Heart right ventricle (tissue), 16 donors: ENCODE measurements around the gene SLIT1. TPM values are rescaled to one million over a fixed set of nuclear protein-coding genes. Genes with fewer than 3 reads are reported as not detected.
"Not testable (repeated sequence)": the region's sequence is repeated elsewhere in the genome, so short reads cannot be mapped to it uniquely, and the experiment has no call there.

Source experiments
- ATAC-seq, 8 donors: fragments of 200-7000 bp; cut with Tn5 transposase; one replicate each; pipeline ENCODE4 v1.9.1; 2020; ENCODE audit warnings: mild to moderate bottlenecking in 8 of 8, moderate library complexity in 8 of 8, moderate number of reproducible peaks in 1 of 8
- DNase-seq, 2 donors: peaks; one replicate each; pipeline ENCODE4 v3.0.0-alpha.2; 2020
- H3K27ac ChIP-seq, 10 donors: fragments of 200-600 bp; sonication (generic) in 2 of 10; one replicate each; pipeline versions ENCODE4 v1.5.0 to v1.8.0; 2020 to 2022; ENCODE audit warnings: mild to moderate bottlenecking in 3 of 10
- H3K27me3 ChIP-seq, 7 donors: fragments of 200-600 bp; one replicate each; pipeline ENCODE4 v1.8.0; 2021 to 2022; ENCODE audit warnings: mild to moderate bottlenecking in 2 of 7
- H3K36me3 ChIP-seq, 9 donors: fragments of 200-600 bp; sonication (generic) in 1 of 9; one replicate each; pipeline versions ENCODE4 v1.5.0 to v1.8.0; 2020 to 2022; ENCODE audit warnings: mild to moderate bottlenecking in 2 of 9
- H3K4me1 ChIP-seq, 9 donors: fragments of 200-600 bp; sonication (generic) in 1 of 9; one replicate each; pipeline versions ENCODE4 v1.5.0 to v1.8.0; 2020 to 2022; ENCODE audit warnings: mild to moderate bottlenecking in 4 of 9
- H3K4me3 ChIP-seq, 10 donors: fragments of 200-600 bp; sonication (generic) in 2 of 10; one replicate each; pipeline versions ENCODE4 v1.5.0 to v1.8.0; 2020 to 2022; ENCODE audit warnings: mild to moderate bottlenecking in 7 of 10, moderate library complexity in 2 of 10
- H3K9me3 ChIP-seq, 11 donors: fragments of 200-600 bp in 10 of 11; sonication (generic) in 2 of 11; one replicate each; pipeline versions ENCODE4 v1.5.0 to v1.8.0; 2013 to 2022; ENCODE audit warnings: mild to moderate bottlenecking in 2 of 11, control low read depth in 1 of 11, moderate library complexity in 1 of 11
- WGBS, 2 donors: extraction: QIAGEN DNeasy Blood & Tissue Kit; methylation state at CpG; one replicate each; pipeline ENCODE4 v1.1.7; 2013; ENCODE audit warnings: inconsistent platforms in 1 of 2; 5-methylcytosine and 5-hydroxymethylcytosine counted together
- intact Hi-C, 10 donors: fragments of 100-400 bp; cut with DNase I; formaldehyde crosslinking; loops; one replicate each; pipeline versions ENCODE4 v1.11.1 to v1.14.2; 2022
- polyA plus RNA-seq, 2 donors: library from polyadenylated mRNA; stranded (reverse); fragments of 200-250 nt; gene quantifications; one replicate each; pipeline ENCODE4 v1.2.3, GENCODE V29; 2013
- total RNA-seq, 10 donors: library from RNA; stranded (reverse); fragmentation: NEBNext Ultra II Directional in 3 of 10; extraction: Animal tissue kit (Norgen Biotek cat#: 25700) in 3 of 10; gene quantifications; one replicate each; pipeline versions ENCODE4 v1.2.1 to v1.2.4, GENCODE V29; 2021 to 2023
- TF ChIP-seq, protein P1 (sequence below), 9 donors: fragments of 200-600 bp; sonication (generic) in 2 of 9; IDR thresholded peaks; one replicate each; pipeline versions ENCODE4 v1.5.0 to v1.8.0; 2021 to 2022; ENCODE audit warnings: antibody characterized with exemption in 9 of 9, mild to moderate bottlenecking in 5 of 9, moderate library complexity in 1 of 9
- donor health status: Arrhythmogenic right ventricular cardiomyopathy.
- donor health status: ischemic (EF 13 %, LVEDD 7.1; RV severe dilation, severe dysfunction).
- donor health status: healthy with polysubstance abuse.
- donor health status: DM: no; HTN: yes; CAD: no.
- donor health status: DM: no; HTN: no; CAD: no.
- donor health status: ischemic (EF 25% LVEDD 6.9; RV normal size, moderate dysfunction).
- donor health status: ischemic (EF 25% LVEDD 5.7; RV mildly dilated, moderate dysfunction).
- donor health status: healthy.
- donor health status: DM: yes; HTN: yes; CAD: no.
- donor health status: Ischemic cardiomyopathy.
- donor health status: ischemic (EF 35%, LVEDD 5.7; RV mildly dilated, moderate dysfunction).
- donor health status: nonischemic (EF 11% LVEDD 7.7; RV severe dilation, severe dysfunction).
- donor health status: DM: yes; HTN: yes; CAD: no.
- donor health status: PGD.
- donor health status: ischemic (EF 29% LVEDD 5.4; RV normal size, mild dysfunction).
- donor health status: nonischemic (EF 23%, LVEDD 6.1; RV moderate dilation, normal function).

SLIT1 gene
- total and polyA plus RNA-seq, 12 donors: 0.04 to 0.31 (median 0.13) TPM; not detected in 1

DNA sequence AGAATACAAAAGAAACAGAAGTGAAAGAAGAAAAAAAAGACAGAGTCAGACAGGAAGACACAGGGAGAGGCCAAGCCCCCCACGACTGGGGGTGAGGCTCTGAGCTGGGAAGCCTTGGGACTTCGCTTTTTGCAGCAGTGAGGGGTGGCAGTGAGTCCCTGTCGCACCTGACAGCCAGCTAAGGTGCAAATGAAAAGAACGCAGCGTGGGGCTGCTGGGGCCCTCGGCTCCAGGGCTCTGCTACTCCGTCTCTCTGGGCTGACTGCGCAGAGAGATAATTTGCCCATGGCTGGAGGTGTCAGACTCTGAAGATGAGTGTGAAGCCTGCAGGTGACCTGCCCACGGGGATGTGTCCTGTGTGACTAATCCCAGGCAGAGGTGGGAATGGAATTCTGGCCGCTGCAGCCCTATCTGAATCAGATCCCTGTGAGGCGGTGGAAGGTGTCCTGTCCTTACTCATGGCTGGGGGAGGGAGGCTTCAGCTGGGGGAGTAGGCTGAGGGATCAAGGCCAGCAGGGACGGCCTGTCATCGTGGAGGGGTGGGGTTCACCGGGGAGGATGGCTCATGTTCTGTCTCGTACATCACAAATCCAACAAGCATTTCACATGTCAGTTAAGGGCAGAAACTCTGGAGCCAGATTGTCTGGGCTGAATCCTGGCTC lies 96.4 kb downstream of the SLIT1 start:
- intact Hi-C loops: no loop called here
- TF ChIP-seq, protein P1, sequence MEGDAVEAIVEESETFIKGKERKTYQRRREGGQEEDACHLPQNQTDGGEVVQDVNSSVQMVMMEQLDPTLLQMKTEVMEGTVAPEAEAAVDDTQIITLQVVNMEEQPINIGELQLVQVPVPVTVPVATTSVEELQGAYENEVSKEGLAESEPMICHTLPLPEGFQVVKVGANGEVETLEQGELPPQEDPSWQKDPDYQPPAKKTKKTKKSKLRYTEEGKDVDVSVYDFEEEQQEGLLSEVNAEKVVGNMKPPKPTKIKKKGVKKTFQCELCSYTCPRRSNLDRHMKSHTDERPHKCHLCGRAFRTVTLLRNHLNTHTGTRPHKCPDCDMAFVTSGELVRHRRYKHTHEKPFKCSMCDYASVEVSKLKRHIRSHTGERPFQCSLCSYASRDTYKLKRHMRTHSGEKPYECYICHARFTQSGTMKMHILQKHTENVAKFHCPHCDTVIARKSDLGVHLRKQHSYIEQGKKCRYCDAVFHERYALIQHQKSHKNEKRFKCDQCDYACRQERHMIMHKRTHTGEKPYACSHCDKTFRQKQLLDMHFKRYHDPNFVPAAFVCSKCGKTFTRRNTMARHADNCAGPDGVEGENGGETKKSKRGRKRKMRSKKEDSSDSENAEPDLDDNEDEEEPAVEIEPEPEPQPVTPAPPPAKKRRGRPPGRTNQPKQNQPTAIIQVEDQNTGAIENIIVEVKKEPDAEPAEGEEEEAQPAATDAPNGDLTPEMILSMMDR (IDR thresholded peaks at IDR 0.05): no peak
- H3K27ac ChIP-seq: no peak overlapping the region
- H3K27me3 ChIP-seq: peaks cover 0 to 24% (median 4%) of the 10 kb centered on the region in 7 donors
- H3K9me3 ChIP-seq: peaks cover 0 to 5% (median 0%) of the 10 kb centered on the region in 11 donors
- no peaks in the 10 kb centered on the region for H3K4me1 ChIP-seq
- WGBS, 2 donors: 41 to 44% methylated on average over 15 of the region's 15 CpGs
- no peak for ATAC-seq
- no peaks in the 10 kb centered on the region for H3K36me3 ChIP-seq
- H3K4me3 ChIP-seq: no peak overlapping the region
- no peak for DNase-seq

GRCh38 chr10:97087296-97087695 lies 98.5 kb downstream of the SLIT1 start:
- Histone ChIP-seq H3K27ac (no peak overlapping the region), H3K9me3 (no peaks in the 10 kb centered on the region), H3K4me3 (no peak overlapping the region), H3K36me3 (no peaks in the 10 kb centered on the region), H3K27me3 (peaks cover 0 to 24% (median 4%) of the 10 kb centered on the region in 7 donors), H3K4me1 (no peaks in the 10 kb centered on the region)
- DNase-seq (no peak), ATAC-seq (no peak)
- intact Hi-C loops: no loop called here
- 54 to 63% methylated on average over 9 of the region's 9 CpGs for WGBS, 2 donors
- TF ChIP-seq, protein P1 (IDR thresholded peaks at IDR 0.05): no peak

- no peak overlapping the region for H3K27ac ChIP-seq
- DNase-seq (no peak), ATAC-seq (no peak)
- H3K27me3 ChIP-seq: peaks cover 0 to 24% (median 4%) of the 10 kb centered on the region in 7 donors
- WGBS, 2 donors: 84 to 93% methylated on average over 1 of the region's 1 CpG
- H3K9me3 ChIP-seq: no peaks in the 10 kb centered on the region
- H3K36me3 ChIP-seq: no peaks in the 10 kb centered on the region
- no peak overlapping the region for H3K4me3 ChIP-seq
- intact Hi-C loops: no loop called here
- no peaks in the 10 kb centered on the region for H3K4me1 ChIP-seq
- TF ChIP-seq, protein P1 (IDR thresholded peaks at IDR 0.05): no peak
These were observed 99.2 kb downstream of the SLIT1 start for GRCh38 chr10:97086530-97086929.

DNA sequence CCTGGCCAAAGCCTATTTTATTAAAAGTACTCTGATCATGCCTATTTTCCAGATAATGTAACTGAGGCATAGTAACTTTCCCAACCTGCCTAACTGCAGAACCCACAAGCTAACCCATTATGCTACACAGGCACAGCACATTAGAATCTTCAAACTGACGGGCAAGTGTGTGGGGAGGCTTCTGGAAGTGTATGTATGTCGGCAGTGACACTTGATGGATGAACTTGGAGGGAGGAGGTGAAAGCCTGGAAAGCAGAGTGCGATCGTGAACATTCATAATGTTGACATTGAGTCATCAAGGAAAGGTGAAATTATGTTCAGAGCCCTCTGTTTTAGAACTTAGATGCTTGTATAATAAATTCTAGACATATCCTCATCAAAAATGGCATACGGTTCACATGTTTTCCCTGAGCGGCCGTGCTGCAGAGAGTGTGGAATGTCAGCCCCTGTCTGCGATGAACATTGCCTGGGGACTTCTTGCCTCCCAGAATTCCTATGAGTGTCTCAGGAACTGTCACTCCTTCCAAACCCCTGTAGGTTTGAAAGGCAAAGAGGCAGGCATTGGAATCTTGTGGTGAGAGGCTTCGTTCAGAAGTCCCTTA lies 102.4 kb downstream of the SLIT1 start:
- WGBS, 2 donors: 62 to 63% methylated on average over 9 of the region's 9 CpGs
- H3K27me3 ChIP-seq: peaks cover 0 to 18% (median 0%) of the 10 kb centered on the region in 7 donors
- ATAC-seq (no peak), DNase-seq (no peak)
- H3K9me3 ChIP-seq: no peaks in the 10 kb centered on the region
- no peaks in the 10 kb centered on the region for H3K4me1 ChIP-seq
- intact Hi-C loops: loop anchor here in 1 of 10 donors (5.0 kb wide), 1 partner anchor 34 kb away; no protein-coding TSS in a partner anchor
- no peak overlapping the region for H3K4me3 ChIP-seq
- TF ChIP-seq, protein P1 (IDR thresholded peaks at IDR 0.05): no peak
- no peak overlapping the region for H3K27ac ChIP-seq
- H3K36me3 ChIP-seq: no peaks in the 10 kb centered on the region

GRCh38 chr10:97082575-97082974 lies 103.2 kb downstream of the SLIT1 start:
- not testable (repeated sequence) for H3K4me1 ChIP-seq, ATAC-seq, H3K9me3 ChIP-seq, H3K4me3 ChIP-seq, H3K36me3 ChIP-seq, DNase-seq, H3K27ac ChIP-seq
- 83 to 84% methylated on average over 7 of the region's 7 CpGs for WGBS, 2 donors
- intact Hi-C loops: loop anchor here in 1 of 10 donors (5.0 kb wide), 1 partner anchor 35 kb away; no protein-coding TSS in a partner anchor
- peaks cover 0 to 17% (median 0%) of the 10 kb centered on the region in 7 donors for H3K27me3 ChIP-seq
